K562 (cell line): ENCODE data around the gene USPL1. TPM values are rescaled to one million over a fixed set of nuclear protein-coding genes. Genes with fewer than 3 reads are reported as not detected.

Experiments used
- ATF1 ChIP-seq, 2 experiments: fragments of 450-650 bp in 1 of 2; IDR thresholded peaks; 2 replicates each; pipeline ENCODE4 v1.6.1; 2016; ENCODE audit warnings: missing compliant biosample characterization in 1 of 2, missing genetic modification characterization in 1 of 2
- BCOR ChIP-seq: fragments of 450-650 bp; IDR thresholded peaks from 2 replicates; pipeline ENCODE4 v1.6.1; 2016
- CEBPZ ChIP-seq: fragments of 150-350 bp; IDR thresholded peaks from 2 replicates; pipeline ENCODE4 v1.6.1; 2014; ENCODE audit warnings: low read depth, mild to moderate bottlenecking, low read length, borderline replicate concordance
- CREB1 ChIP-seq, 2 experiments: sonication (generic) in 1 of 2; formaldehyde crosslinking in 1 of 2; IDR thresholded peaks; 2 replicates each; pipeline versions ENCODE4 v1.6.1 to v1.8.0; 2012 to 2022; ENCODE audit warnings: inconsistent platforms in 1 of 2, mild to moderate bottlenecking in 1 of 2, missing genetic modification reagents in 1 of 2, moderate library complexity in 1 of 2
- ELF2 ChIP-seq: fragments of 250-450 bp; sonication (Bioruptor Pico); IDR thresholded peaks from 2 replicates; pipeline ENCODE4 v1.5.0; 2021; ENCODE audit warnings: mild to moderate bottlenecking
- EP300 ChIP-seq: IDR thresholded peaks from 2 replicates; pipeline ENCODE4 v1.6.1; 2012; ENCODE audit warnings: low read length, improper control_type of control experiment
- FOXJ2 ChIP-seq: fragments of 200-800 bp; sonication (Bioruptor generic); IDR thresholded peaks from 2 replicates; pipeline ENCODE4 v1.6.1; 2016; ENCODE audit warnings: missing genetic modification characterization, missing compliant biosample characterization
- GABPA ChIP-seq: fragments of 200-800 bp; sonication (Bioruptor generic); conservative IDR thresholded peaks from 2 replicates; pipeline ENCODE4 v1.6.1; 2016; ENCODE audit warnings: low read depth, missing genetic modification characterization, missing compliant biosample characterization
- HNRNPLL ChIP-seq: fragments of 200-400 bp; formaldehyde crosslinking; IDR thresholded peaks from 2 replicates; pipeline ENCODE4 v1.6.1; 2017; ENCODE audit warnings: low read length, low read depth, mild to moderate bottlenecking; ENCODE audit not compliant: poor library complexity, severe bottlenecking
- KAT2B ChIP-seq: IDR thresholded peaks from one replicate; pipeline ENCODE4 v1.6.1; 2012; ENCODE audit warnings: low read depth, mild to moderate bottlenecking, control low read depth, inconsistent platforms, low read length, moderate library complexity
- KDM5B ChIP-seq: fragments of 200-600 bp; sonication (generic); IDR thresholded peaks from 2 replicates; pipeline ENCODE4 v1.6.1; 2012; ENCODE audit warnings: low read depth, mild to moderate bottlenecking, moderate library complexity, low read length, control low read depth, inconsistent platforms; ENCODE audit not compliant: insufficient replicate concordance
- KLF16 ChIP-seq: IDR thresholded peaks from 2 replicates; pipeline ENCODE4 v1.6.1; 2016; ENCODE audit warnings: antibody characterized with exemption
- LARP7 ChIP-seq: fragments of 450-650 bp; IDR thresholded peaks from 2 replicates; pipeline ENCODE4 v1.6.1; 2016
- LCOR ChIP-seq: sonication (generic); formaldehyde crosslinking; IDR thresholded peaks from 2 replicates; pipeline ENCODE4 v1.8.0; 2022; ENCODE audit warnings: mild to moderate bottlenecking, missing genetic modification reagents
- MCM3 ChIP-seq: fragments of 450-650 bp; IDR thresholded peaks from 2 replicates; pipeline ENCODE4 v1.6.1; 2016
- MEF2A ChIP-seq: IDR thresholded peaks from 2 replicates; pipeline ENCODE4 v1.6.1; 2011; ENCODE audit warnings: low read depth, mild to moderate bottlenecking, low read length, moderate library complexity; ENCODE audit not compliant: control insufficient read depth
- NELFE ChIP-seq: IDR thresholded peaks from 2 replicates; pipeline ENCODE4 v1.6.1; 2011; ENCODE audit warnings: mild to moderate bottlenecking; ENCODE audit not compliant: insufficient read depth, insufficient read length
- NR2C1 ChIP-seq, 2 experiments: fragments of 450-650 bp; IDR thresholded peaks; 2 replicates each; pipeline ENCODE4 v1.6.1; 2017; ENCODE audit warnings: mild to moderate bottlenecking in 2 of 2, antibody characterized with exemption in 1 of 2, inconsistent platforms in 1 of 2, missing compliant biosample characterization in 1 of 2, missing genetic modification characterization in 1 of 2
- NR2F6 ChIP-seq: fragments of 450-650 bp; formaldehyde crosslinking; IDR thresholded peaks from 2 replicates; pipeline ENCODE4 v1.4.0; 2020; ENCODE audit warnings: mild to moderate bottlenecking
- NUFIP1 ChIP-seq: fragments of 450-650 bp; IDR thresholded peaks from 2 replicates; pipeline ENCODE4 v1.6.1; 2018; ENCODE audit not compliant: partially characterized antibody
- RFX1 ChIP-seq: fragments of 450-650 bp; IDR thresholded peaks from 2 replicates; pipeline ENCODE4 v1.6.1; 2016; ENCODE audit warnings: mild to moderate bottlenecking, moderate library complexity
- SIX5 ChIP-seq, 2 experiments: IDR thresholded peaks; 2 replicates each; pipeline ENCODE4 v1.6.1; 2011; ENCODE audit warnings: low read length in 2 of 2, borderline replicate concordance in 1 of 2, low read depth in 1 of 2, mild to moderate bottlenecking in 1 of 2, moderate library complexity in 1 of 2; ENCODE audit not compliant: insufficient read depth in 1 of 2
- SMARCA5 ChIP-seq: fragments of 450-650 bp; IDR thresholded peaks from 2 replicates; pipeline ENCODE4 v1.6.1; 2016
- SMARCE1 ChIP-seq: fragments of 450-650 bp; IDR thresholded peaks from 2 replicates; pipeline ENCODE4 v1.7.1; 2016; ENCODE audit warnings: mild to moderate bottlenecking
- XRCC4 ChIP-seq: IDR thresholded peaks from one replicate; pipeline ENCODE4 v1.6.1; 2011; ENCODE audit not compliant: insufficient read depth, insufficient read length; ENCODE audit errors: extremely low read depth
- YBX1 ChIP-seq: fragments of 450-650 bp; IDR thresholded peaks from 2 replicates; pipeline ENCODE4 v1.7.1; 2016; ENCODE audit warnings: mild to moderate bottlenecking
- ZC3H11A ChIP-seq: IDR thresholded peaks from 2 replicates; pipeline ENCODE4 v1.6.1; 2012; ENCODE audit warnings: low read depth, low read length, improper control_type of control experiment
- ZNF274 ChIP-seq: IDR thresholded peaks from 2 replicates; pipeline ENCODE4 v1.6.1; 2011; ENCODE audit warnings: low read depth, mild to moderate bottlenecking, low read length, moderate library complexity, borderline replicate concordance
- ZNF696 ChIP-seq: fragments of 250-450 bp; sonication (Bioruptor Pico); conservative IDR thresholded peaks from 2 replicates; pipeline ENCODE4 v1.4.0; 2020; ENCODE audit warnings: mild to moderate bottlenecking, moderate library complexity
- polyA plus RNA-seq, 8 experiments: library from polyadenylated mRNA; depleted of rRNA in 4 of 8; stranded (reverse) in 5 of 8; unstranded in 3 of 8; fragments of >200 nt; fragmentation: Nextera tagmentation in 2 of 8; fragmentation: Illumina TruSeq in 1 of 8; extraction: Ambion mirVana in 2 of 8; extraction: Trizol in 1 of 8; gene quantifications; 2 replicates each; pipeline versions ENCODE4 v1.2.1 to v1.2.3, GENCODE V29; 2011 to 2014; ENCODE audit warnings: inconsistent platforms in 1 of 8, missing spikeins in 1 of 8
- total RNA-seq, 7 experiments: library from RNA; depleted of rRNA in 6 of 7; stranded (reverse); fragments of >200 nt in 6 of 7; fragmentation: Illumina TruSeq in 2 of 7; extraction: Trizol in 2 of 7; gene quantifications; 2 replicates each; pipeline versions ENCODE4 v1.2.1 to v1.2.3, GENCODE V29; 2011 to 2021; ENCODE audit warnings: low replicate concordance in 1 of 7

USPL1 gene
- total and polyA plus RNA-seq, 9 of the 15 experiments (the other 6 are each of a cell fraction or from before 2014, with no cell fraction given), result 5.5 to 18.0 (median 12.0) TPM

DNA sequence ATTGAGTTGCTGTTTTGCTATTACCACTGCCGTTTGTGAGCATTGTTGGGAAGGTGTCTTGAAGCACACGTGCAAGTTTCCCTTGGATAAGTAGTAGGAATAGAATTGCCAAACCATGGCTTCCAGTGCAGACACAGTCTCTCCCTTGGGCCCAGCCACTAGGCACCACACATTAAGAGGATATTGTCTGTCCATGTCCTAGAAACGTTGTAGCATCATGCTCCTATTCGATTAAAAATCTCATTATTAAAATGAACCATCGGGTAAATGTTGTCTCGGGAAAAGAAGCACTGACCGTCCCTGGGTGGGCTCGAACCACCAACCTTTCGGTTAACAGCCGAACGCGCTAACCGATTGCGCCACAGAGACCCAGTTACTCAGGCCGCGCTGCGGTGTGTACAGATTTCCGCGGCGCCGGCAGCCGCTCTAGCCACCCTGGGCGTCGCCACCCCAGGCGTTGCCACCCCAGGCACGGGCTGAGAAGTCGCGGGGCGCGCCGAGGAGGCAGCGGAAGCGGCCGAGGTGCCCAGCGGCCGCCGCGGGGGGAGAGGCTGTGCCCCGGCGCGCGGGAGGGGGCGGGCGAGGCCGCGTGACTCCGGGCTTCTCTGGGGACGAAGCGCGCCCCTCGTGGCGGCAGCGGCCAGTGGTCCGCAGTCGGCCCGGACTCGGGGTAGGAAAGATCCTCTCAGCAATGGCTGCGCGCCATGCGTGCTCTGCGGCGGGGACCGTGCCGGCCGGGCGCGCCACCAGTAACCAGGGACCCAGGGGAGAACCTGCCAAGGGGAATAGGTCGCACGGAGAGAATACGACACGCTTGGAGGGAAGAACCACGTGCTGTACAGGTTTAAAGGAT is 56.2 kb downstream of the USPL1 start (continued):
- TF ChIP-seq SMARCE1 (no peak), RFX1 (no peak), ATF1 (CRISPR knock-in tag; IDR thresholded peaks at IDR 0.05) (no peak), ATF1 (tag; IDR thresholded peaks at IDR 0.05) (peak; percentile 53; the same call in 1 of the 2 replicates), CEBPZ (no peak), MEF2A (no peak), NR2C1 (IDR thresholded peaks at IDR 0.05) (no peak), NR2C1 (tag; IDR thresholded peaks at IDR 0.05) (no peak), BCOR (no peak), EP300 (no peak), ZC3H11A (no peak), XRCC4 (no peak), GABPA (peak; percentile 61), KDM5B (no peak), SIX5 (IDR thresholded peaks at IDR 0.05; ENCODE audit: borderline replicate concordance in 1 of 2, insufficient read depth in 1 of 2, low read depth in 1 of 2, low read length in 2 of 2) (no peak), KAT2B (no peak), ZNF696 (no peak), FOXJ2 (tag) (no peak), ELF2 (CRISPR knock-in tag) (no peak), CREB1 (IDR thresholded peaks at IDR 0.05) (0 out of 2 replicates have a peak, but pooled peaks have one; percentile 8), CREB1 (CRISPR knock-in tag; IDR thresholded peaks at IDR 0.05) (peak; percentile 44), LARP7 (no peak), YBX1 (no peak), MCM3 (no peak), NUFIP1 (no peak), LCOR (CRISPR knock-in tag) (no peak), ZNF274 (no peak), NR2F6 (CRISPR knock-in tag) (no peak), HNRNPLL (no peak), KLF16 (no peak), NELFE (no peak), SMARCA5 (no peak)
